ENCODE measurements around the gene DNAJC15. TPM values are rescaled to one million over a fixed set of nuclear protein-coding genes. Genes with fewer than 3 reads are reported as not detected.
A peak's percentile ranks its signal among the peaks of the same experiment; 100 is the strongest.
"Not testable (repeated sequence)": the region's sequence is repeated elsewhere in the genome, so short reads cannot be mapped to it uniquely, and the experiment has no call there.

Gene DNAJC15
- total RNA-seq, 1 donor from 2014 or later: 2.3 TPM

DNA sequence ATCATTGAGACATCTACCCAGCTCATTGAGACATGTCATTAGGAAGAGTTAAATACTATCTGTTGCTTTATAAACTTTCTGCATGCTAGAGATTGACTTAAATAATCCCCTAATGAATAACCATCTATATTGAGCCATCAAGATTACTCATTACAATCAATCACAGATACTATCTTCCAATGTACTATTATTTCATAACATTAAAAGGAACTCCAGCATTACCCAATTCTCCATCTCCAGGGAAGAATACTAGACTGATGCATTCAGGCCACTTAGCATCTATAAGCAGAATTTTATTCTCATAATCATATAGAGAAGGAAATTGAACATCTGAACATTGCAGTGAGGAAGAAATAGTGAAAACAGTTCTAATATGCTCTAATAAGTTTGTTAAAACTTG is 39.4 kb upstream of the DNAJC15 start:
- no peaks in the 10 kb centered on the region for H3K4me1 ChIP-seq
- TF ChIP-seq, protein P1, sequence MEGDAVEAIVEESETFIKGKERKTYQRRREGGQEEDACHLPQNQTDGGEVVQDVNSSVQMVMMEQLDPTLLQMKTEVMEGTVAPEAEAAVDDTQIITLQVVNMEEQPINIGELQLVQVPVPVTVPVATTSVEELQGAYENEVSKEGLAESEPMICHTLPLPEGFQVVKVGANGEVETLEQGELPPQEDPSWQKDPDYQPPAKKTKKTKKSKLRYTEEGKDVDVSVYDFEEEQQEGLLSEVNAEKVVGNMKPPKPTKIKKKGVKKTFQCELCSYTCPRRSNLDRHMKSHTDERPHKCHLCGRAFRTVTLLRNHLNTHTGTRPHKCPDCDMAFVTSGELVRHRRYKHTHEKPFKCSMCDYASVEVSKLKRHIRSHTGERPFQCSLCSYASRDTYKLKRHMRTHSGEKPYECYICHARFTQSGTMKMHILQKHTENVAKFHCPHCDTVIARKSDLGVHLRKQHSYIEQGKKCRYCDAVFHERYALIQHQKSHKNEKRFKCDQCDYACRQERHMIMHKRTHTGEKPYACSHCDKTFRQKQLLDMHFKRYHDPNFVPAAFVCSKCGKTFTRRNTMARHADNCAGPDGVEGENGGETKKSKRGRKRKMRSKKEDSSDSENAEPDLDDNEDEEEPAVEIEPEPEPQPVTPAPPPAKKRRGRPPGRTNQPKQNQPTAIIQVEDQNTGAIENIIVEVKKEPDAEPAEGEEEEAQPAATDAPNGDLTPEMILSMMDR (IDR thresholded peaks at IDR 0.05): no peak
- no peak overlapping the region for H3K27ac ChIP-seq
- no peaks in the 10 kb centered on the region for H3K27me3 ChIP-seq
- no peak overlapping the region for H3K4me3 ChIP-seq
- H3K9me3 ChIP-seq: no peaks in the 10 kb centered on the region
- DNase-seq (ENCODE audit: low spot score in 2 of 2): no peak
- no peaks in the 10 kb centered on the region for H3K36me3 ChIP-seq
- intact Hi-C loops (cut with DNase I): no loop called here

DNA sequence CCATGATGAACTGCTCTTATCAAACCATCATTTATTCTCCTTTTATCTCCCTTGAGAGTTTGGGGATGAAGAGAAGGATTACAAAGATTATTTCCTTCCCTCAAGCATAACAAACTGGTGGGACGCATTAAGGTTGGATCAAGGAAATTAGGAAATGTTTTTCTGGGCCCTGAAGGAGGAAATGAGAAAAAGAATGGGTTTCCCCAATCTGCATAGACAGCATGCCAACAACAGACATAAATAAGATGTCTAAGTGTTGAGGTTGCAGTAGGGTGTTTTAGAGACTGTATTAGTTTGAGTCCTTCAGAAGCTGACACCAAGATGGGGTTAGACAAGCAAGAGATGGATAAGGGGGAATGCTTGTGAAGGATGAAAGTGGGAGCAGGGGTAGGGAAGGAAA is 38.7 kb upstream of the DNAJC15 start:
- Histone ChIP-seq H3K4me3 (no peak overlapping the region), H3K27ac (no peak overlapping the region), H3K36me3 (no peaks in the 10 kb centered on the region), H3K4me1 (no peaks in the 10 kb centered on the region), H3K27me3 (no peaks in the 10 kb centered on the region), H3K9me3 (no peaks in the 10 kb centered on the region)
- intact Hi-C loops (cut with DNase I): no loop called here
- TF ChIP-seq, protein P1 (IDR thresholded peaks at IDR 0.05): no peak
- no peak for DNase-seq (ENCODE audit: low spot score in 2 of 2)

DNA sequence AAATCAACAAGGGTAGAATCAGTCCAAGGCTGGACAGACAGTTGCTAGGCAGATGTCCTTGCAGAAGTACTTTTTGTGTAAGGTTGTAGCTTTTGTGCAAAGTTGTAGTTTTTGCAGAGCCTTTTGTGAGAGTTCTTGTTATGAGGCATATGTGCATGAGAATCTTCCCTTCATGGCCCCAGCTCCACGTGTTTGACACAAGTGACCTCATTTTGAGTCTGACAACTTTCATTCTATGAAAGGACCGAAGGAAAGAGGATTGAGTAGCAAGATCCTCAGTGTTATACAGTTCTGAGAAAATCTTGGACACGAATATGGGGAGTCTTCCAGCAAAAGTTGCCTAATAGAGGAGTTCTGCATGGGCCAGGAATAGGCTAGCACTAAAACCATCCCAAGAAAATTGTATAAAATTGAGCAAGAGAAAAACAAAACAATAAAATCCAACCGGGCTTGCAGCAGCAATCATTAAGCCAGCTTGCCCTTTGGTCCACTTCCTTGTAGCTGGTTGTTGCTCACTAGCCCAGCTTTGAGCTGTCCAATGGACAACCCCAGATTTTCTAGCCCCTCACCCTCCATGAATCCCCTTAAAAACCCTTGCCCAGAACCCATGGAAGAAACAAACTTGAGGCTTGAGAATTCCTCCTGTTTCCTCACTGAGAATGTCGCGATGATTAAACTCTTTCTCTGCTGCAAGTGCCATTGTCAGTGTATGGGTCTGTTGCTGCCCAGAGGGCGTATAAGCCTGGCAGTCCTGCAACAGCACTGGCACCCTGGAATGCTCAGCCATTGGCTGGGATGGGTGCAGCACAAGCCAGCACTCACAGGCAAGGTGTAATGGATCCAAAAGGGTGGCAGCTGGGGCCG is 37.8 kb upstream of the DNAJC15 start:
- H3K27ac ChIP-seq: no peak overlapping the region
- H3K27me3 ChIP-seq: no peaks in the 10 kb centered on the region
- no peaks in the 10 kb centered on the region for H3K9me3 ChIP-seq
- TF ChIP-seq, protein P1 (IDR thresholded peaks at IDR 0.05): no peak
- intact Hi-C loops (cut with DNase I): no loop called here
- no peaks in the 10 kb centered on the region for H3K36me3 ChIP-seq
- no peaks in the 10 kb centered on the region for H3K4me1 ChIP-seq
- H3K4me3 ChIP-seq: no peak overlapping the region
- no peak for DNase-seq (ENCODE audit: low spot score in 2 of 2)

DNA sequence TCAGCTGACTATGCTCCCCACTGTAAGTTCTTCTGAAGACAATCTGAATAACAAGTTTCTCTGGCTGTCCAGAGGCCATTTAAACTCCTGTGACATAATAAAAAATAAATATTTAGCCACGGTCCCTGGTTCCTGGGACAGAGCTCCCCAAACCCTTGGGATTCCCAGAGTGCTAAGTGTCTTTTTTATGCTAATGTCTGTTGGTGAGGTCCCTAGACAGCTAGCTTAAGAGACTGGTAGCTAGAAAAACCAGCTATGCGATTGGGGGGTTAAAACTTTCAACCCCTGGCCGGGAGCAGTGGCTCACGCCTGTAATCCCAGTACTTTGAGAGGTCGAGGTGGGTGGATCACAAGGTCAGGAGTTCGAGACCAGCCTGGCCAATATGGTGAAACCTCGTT is 37.2 kb upstream of the DNAJC15 start:
- no peaks in the 10 kb centered on the region for H3K36me3 ChIP-seq
- DNase-seq (ENCODE audit: low spot score in 2 of 2): no peak
- H3K4me1 ChIP-seq: peaks cover 0 to under 1% of the 10 kb centered on the region in 2 donors
- intact Hi-C loops (cut with DNase I): no loop called here
- TF ChIP-seq, protein P1 (IDR thresholded peaks at IDR 0.05): no peak
- no peak overlapping the region for H3K27ac ChIP-seq
- no peaks in the 10 kb centered on the region for H3K27me3 ChIP-seq
- no peak overlapping the region for H3K4me3 ChIP-seq
- no peaks in the 10 kb centered on the region for H3K9me3 ChIP-seq

DNA sequence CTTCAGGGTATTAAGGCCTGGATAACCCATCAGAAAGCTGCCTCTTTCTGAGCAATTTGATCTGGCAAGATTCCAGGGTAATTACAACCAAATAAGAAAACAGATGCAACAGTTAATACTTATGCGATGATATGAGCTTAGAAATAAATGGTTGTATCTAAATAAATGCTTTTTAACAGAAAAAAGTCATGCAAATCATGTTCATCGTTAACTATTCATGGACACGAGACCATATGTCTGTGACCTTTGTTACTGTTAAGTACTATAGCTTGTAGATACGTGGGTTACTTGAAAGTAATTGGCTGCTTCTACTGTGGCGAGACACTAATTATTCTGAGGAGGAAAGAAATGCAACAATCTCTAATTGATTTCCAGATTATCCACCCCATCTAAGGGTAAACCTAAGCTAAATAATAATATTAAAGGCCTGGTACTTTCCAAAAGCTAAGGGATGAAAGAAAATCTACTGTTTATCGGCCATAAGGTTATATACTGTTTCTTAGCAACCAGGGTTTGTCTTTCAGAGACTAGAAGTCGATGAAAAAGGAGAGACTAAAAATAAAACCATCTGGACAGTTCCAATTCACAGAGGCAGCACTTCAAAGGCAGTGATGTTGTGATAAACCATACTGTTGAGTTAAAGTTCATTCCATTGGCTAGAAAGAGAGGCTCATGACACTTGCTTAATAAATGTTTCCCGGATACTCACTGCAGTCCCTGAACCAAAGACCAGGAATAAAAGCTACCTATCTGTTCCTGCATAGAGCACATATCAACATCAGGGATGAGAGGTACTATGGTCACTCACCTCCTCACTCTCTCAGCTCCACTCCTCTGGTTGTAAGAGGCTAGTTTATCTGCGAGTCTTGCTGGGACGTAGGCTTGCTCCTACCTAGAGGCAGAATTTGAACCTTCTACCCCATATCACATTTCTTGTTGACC is 32.8 kb upstream of the DNAJC15 start:
- TF ChIP-seq, protein P1 (IDR thresholded peaks at IDR 0.05): no peak
- no peaks in the 10 kb centered on the region for H3K9me3 ChIP-seq
- DNase-seq (ENCODE audit: low spot score in 2 of 2): no peak
- peaks cover 0 to 2% of the 10 kb centered on the region in 2 donors for H3K4me1 ChIP-seq
- no peaks in the 10 kb centered on the region for H3K27me3 ChIP-seq
- intact Hi-C loops (cut with DNase I): no loop called here
- H3K36me3 ChIP-seq: no peaks in the 10 kb centered on the region
- no peak overlapping the region for H3K27ac ChIP-seq
- peak overlapping the region; percentile 71 to 83 for H3K4me3 ChIP-seq

DNA sequence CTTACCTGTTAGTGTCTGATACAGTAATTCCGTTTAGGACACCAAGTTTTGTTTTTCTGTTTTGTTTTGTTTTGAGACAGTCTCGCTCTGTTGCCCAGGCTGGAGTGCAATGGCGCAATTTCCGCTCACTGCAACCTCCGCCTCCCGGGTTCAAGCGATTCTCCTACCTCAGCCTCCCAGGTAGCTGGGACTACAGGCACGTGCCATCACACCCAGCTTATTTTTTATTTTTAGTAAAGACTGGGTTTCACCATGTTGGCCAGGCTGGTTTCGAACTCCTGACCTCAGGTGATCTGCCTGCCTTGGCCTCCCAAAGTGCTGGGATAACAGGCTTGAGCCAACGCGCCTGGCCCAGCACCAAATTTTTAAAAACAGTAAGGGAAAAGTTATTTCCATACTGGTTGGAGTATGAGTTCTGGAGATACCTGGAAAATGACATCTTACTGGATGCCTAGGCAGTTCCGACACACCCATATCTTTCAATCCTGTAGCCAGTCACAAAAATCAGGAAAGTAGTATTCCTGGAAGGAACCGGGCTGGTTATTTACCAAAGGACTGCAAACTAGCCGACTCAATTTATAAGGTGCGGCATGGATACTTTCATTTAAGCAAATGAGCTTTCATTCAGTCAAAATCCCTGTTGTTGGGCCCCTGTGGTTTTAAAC is 32.0 kb upstream of the DNAJC15 start:
- H3K4me1 ChIP-seq; intact Hi-C loops (cut with DNase I); DNase-seq (ENCODE audit: low spot score in 2 of 2); H3K9me3 ChIP-seq; H3K36me3 ChIP-seq; H3K27me3 ChIP-seq: not testable (repeated sequence)
- Histone ChIP-seq H3K4me3 (peak overlapping the region; percentile 71 to 83), H3K27ac (peak overlapping the region in 1 of 2 donors; percentile 70)

All from ascending aorta (tissue), 2 donors.